AG09309 (cell line): ENCODE data around the gene STK11.

Experiments used
- DNase-seq: peaks from one replicate; pipeline ENCODE4 v3.0.0-alpha.2; 2010; ENCODE audit warnings: low read depth
- H3K4me3 ChIP-seq: 2 replicates; pipeline ENCODE4 v1.5.1; 2011; ENCODE audit warnings: mild to moderate bottlenecking, low read depth, low read length, moderate library complexity; ENCODE audit not compliant: control insufficient read depth
- TF ChIP-seq, protein P1 (sequence below): IDR thresholded peaks from 2 replicates; pipeline ENCODE4 v1.5.1; 2011; ENCODE audit warnings: mild to moderate bottlenecking, low read depth, low read length, inconsistent platforms; ENCODE audit not compliant: insufficient read depth, control insufficient read depth; ENCODE audit errors: missing control alignments

Gene STK11

DNA sequence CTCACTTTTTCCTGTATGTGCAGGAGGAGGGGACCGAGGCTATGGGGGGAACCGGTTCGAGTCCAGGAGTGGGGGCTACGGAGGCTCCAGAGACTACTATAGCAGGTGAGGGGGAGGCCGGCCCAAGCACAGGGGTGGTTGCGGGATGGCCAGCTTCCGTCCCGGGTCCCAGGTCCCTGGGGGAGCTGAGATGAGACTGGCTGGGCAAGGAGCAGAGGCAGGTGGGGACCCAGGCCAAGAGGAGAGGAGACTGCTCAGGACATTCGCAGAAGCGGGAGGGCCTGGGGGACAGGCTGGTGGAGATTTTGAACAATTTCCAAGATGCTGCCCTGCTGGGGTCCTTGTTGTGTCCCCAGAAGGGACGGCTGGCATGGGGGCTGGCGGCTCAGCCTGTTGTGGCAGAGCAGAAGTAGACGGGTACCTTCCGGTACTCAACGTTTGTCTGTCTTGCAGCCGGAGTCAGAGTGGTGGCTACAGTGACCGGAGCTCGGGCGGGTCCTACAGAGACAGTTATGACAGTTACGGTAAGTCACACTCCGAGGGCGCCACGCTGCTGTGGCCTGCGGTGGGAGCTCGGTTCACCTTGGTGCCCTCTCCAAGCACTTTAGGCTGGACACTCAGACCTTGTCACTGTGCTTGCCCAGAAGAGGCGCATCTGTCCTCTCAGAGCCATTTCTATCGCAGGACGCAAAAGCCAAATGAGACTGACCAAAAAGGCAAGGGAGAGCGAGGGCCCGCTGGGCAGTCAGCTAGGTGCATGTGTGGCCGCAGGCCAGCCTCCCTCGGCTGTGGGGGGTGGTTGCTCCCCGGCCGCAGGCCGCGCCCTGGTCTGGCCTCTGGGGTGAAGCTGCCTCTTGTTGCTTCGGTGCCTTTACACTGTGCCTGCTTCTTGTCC is 66.2 kb downstream of the STK11 start:
- TF ChIP-seq, protein P1, sequence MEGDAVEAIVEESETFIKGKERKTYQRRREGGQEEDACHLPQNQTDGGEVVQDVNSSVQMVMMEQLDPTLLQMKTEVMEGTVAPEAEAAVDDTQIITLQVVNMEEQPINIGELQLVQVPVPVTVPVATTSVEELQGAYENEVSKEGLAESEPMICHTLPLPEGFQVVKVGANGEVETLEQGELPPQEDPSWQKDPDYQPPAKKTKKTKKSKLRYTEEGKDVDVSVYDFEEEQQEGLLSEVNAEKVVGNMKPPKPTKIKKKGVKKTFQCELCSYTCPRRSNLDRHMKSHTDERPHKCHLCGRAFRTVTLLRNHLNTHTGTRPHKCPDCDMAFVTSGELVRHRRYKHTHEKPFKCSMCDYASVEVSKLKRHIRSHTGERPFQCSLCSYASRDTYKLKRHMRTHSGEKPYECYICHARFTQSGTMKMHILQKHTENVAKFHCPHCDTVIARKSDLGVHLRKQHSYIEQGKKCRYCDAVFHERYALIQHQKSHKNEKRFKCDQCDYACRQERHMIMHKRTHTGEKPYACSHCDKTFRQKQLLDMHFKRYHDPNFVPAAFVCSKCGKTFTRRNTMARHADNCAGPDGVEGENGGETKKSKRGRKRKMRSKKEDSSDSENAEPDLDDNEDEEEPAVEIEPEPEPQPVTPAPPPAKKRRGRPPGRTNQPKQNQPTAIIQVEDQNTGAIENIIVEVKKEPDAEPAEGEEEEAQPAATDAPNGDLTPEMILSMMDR = no peak
- DNase-seq = no peak
- H3K4me3 ChIP-seq = peak overlapping the region; percentile 67; the same call in 1 of the 2 replicates

DNA sequence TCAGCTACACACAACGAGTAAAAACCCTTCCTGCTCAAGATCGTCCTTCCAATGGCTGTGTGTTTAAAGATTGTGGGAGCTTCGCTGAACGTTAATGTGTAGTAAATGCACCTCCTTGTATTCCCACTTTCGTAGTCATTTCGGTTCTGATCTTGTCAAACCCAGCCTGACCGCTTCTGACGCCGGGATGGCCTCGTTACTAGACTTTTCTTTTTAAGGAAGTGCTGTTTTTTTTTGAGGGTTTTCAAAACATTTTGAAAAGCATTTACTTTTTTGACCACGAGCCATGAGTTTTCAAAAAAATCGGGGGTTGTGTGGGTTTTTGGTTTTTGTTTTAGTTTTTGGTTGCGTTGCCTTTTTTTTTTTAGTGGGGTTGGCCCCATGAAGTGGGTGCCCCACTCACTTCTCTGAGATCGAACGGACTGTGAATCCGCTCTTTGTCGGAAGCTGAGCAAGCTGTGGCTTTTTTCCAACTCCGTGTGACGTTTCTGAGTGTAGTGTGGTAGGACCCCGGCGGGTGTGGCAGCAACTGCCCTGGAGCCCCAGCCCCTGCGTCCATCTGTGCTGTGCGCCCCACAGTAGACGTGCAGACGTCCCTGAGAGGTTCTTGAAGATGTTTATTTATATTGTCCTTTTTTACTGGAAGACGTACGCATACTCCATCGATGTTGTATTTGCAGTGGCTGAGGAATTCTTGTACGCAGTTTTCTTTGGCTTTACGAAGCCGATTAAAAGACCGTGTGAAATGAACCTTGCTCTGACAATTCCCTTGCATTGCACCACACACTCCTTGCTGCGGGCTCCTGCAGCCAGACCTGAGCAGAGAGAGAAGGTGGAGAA is 67.1 kb downstream of the STK11 start:
- TF ChIP-seq, protein P1 = no peak
- DNase-seq = no peak
- H3K4me3 ChIP-seq = no peak overlapping the region

DNA sequence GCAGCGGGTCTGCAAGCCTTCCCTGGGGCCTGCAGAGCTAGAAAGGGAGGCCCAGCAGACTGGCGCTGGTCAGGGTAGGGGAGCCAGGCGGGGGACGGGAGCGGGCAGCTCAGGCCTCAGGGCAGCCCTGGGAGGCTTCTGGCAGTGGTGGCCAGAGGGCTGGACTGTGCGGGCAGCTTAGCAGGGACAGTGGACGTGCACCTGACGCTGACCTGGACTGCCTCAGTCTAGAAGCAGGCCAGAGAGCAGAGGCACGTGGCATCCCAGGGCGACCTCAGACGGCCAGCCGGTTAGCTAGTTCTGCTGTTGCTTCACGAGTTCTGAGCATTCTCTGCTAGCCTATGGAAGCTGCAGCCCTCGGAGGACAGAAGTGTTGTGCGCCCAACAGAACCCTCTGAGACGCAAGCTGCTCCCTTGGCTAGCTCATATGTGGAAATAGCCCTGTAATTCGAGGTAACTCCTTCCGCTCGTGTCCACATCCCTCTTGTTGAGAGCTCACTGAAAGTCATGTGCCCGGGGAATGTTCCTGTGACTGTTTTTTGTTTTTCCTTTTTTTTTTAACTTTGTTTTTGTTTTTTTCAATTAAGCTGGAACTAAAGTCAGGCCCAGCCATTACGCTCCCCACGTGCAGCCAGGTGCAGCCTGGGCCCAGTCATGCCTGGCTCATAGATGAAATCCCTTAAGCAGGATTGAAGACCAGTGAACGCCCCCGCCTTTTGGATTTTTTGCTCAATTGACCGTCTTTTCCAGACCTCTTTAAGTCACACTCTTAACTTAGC is 67.9 kb downstream of the STK11 start:
- DNase-seq = no peak
- TF ChIP-seq, protein P1 = no peak
- H3K4me3 ChIP-seq = no peak overlapping the region

DNA sequence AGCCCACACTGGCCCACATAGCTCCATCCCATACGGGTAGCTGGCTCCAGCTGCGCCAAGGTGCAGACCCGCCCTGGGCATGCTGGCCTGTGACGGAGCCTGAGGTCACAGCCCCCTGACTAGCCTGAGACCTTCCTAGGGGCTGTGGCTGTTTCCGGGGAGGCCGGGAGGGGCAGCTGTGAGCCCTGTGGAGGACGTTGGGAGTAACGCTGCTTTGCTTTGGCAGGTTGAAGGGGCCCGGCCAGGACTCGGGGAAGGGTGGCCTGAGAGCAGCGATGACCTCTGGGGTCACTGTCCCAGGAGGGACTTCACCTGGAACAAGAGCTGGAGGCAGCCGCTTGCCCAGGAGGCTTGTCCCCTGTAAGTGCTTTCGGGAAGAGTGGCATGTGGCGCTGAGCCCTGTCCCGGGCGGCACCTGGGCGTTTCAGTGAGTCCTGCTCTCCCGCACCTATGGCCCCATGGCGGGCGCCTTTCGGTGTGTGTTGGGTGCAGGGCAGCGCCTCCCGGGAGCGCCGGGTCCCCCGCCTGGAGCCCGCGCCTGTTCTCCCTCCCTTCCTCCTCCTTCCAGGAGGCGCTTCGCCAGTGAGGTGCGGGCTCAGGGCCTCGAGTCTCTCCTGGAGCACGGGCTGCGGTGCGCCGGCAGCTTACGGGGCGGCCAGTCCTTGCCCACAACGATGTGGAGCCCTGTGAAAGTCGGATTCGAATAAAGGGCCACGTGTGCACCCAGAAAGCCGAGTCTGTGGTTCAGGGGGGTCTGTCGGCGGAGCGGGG is 68.7 kb downstream of the STK11 start:
- DNase-seq = no peak
- peak overlapping the region; percentile 38 for H3K4me3 ChIP-seq
- TF ChIP-seq, protein P1 = no peak

DNA sequence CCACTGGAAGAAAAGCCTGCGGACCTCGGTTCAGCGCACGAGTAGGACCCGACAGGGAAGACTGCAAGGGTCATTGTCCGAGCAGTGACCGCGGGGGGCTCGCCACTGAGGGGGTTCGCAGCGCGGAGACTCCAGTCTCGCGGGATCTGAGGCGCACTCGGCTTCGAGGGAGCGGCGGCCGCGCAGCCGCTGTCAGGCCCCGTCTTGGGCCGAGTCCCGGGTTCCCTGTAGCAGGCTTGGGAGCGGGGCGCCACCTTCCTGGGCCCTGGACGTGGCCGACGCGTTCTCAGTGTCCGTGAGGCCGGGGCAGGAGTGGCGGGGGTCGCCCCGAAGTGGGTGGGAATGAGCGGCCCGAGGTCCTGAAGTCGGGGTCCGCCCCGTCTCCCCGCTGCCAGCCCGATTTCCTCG is 69.3 kb downstream of the STK11 start:
- H3K4me3 ChIP-seq = peak overlapping the region; percentile 38
- TF ChIP-seq, protein P1 = no peak

More for the DNA sequence above, 69.3 kb downstream of the STK11 start:
- DNase-seq = no peak
